ENCODE data around the gene WDR1.

The WDR1 gene

DNA sequence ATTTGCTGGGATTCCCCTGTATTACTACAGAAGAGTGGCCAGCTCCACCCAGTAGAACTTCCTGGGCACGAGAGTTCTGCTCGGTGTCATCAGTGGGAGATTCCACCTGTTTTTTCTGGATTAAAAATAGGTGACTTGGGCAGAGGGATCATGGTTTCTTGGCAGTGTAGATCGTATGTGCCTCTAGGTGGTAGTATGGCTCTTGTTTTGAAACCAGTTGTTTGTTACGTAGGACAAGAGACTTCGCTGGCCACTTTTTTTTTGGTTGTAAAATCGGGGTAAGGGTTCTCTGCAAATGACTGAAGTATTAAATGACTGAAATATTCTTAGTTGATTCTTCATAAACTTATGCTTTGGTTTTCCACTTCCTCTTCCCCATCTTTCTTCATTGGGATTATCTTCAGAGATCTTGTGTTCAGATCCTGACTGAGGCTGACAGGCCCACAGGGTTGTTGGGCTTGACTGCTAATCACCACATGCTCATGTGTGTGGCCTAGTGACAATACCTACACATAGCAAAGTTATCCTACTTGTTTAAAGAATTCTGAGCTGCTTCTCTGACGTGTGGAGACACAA is 43.8 kb upstream of the WDR1 start:
- Histone ChIP-seq H3K36me3 (ENCODE audit: insufficient read depth, low read length) (no peaks in the 10 kb centered on the region), H3K4me1 (ENCODE audit: insufficient read depth, low read length, severe bottlenecking) (no peaks in the 10 kb centered on the region), H3K79me2 (ENCODE audit: insufficient read depth, low read length) (no peaks in the 10 kb centered on the region), H2AFZ (ENCODE audit: low read length) (no peak overlapping the region), H3K9ac (ENCODE audit: low read length) (no peak overlapping the region), H3K9me2 (ENCODE audit: low read depth, low read length) (no peaks in the 10 kb centered on the region), H3F3A (ENCODE audit: insufficient read depth, low read length) (no peaks in the 10 kb centered on the region), H3K9me3 (ENCODE audit: low read length) (no peaks in the 10 kb centered on the region), H3K27ac (ENCODE audit: low read depth, low read length, poor library complexity, severe bottlenecking) (no peak overlapping the region), H3K27me3 (ENCODE audit: insufficient read depth, low read length) (no peaks in the 10 kb centered on the region), H3K4me3 (ENCODE audit: low read depth, low read length, poor library complexity, severe bottlenecking) (no peak overlapping the region), H3K4me2 (ENCODE audit: low read length) (no peak overlapping the region), H4K20me1 (ENCODE audit: insufficient read depth, low read length) (no peaks in the 10 kb centered on the region)
- TF ChIP-seq EZH2 (IDR thresholded peaks at IDR 0.05; ENCODE audit: borderline replicate concordance, low read length) = no peak
- TF ChIP-seq, protein P1, sequence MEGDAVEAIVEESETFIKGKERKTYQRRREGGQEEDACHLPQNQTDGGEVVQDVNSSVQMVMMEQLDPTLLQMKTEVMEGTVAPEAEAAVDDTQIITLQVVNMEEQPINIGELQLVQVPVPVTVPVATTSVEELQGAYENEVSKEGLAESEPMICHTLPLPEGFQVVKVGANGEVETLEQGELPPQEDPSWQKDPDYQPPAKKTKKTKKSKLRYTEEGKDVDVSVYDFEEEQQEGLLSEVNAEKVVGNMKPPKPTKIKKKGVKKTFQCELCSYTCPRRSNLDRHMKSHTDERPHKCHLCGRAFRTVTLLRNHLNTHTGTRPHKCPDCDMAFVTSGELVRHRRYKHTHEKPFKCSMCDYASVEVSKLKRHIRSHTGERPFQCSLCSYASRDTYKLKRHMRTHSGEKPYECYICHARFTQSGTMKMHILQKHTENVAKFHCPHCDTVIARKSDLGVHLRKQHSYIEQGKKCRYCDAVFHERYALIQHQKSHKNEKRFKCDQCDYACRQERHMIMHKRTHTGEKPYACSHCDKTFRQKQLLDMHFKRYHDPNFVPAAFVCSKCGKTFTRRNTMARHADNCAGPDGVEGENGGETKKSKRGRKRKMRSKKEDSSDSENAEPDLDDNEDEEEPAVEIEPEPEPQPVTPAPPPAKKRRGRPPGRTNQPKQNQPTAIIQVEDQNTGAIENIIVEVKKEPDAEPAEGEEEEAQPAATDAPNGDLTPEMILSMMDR (IDR thresholded peaks at IDR 0.05; ENCODE audit: low read length) = no peak

GRCh38 chr4:10159671-10160070 is 43.1 kb upstream of the WDR1 start:
- Histone ChIP-seq H3K4me3 (ENCODE audit: low read depth, low read length, poor library complexity, severe bottlenecking) (no peak overlapping the region), H3K36me3 (ENCODE audit: insufficient read depth, low read length) (no peaks in the 10 kb centered on the region), H3K79me2 (ENCODE audit: insufficient read depth, low read length) (no peaks in the 10 kb centered on the region), H3K4me1 (ENCODE audit: insufficient read depth, low read length, severe bottlenecking) (no peaks in the 10 kb centered on the region), H4K20me1 (ENCODE audit: insufficient read depth, low read length) (no peaks in the 10 kb centered on the region), H3F3A (ENCODE audit: insufficient read depth, low read length) (no peaks in the 10 kb centered on the region), H3K4me2 (ENCODE audit: low read length) (no peak overlapping the region), H3K9me3 (ENCODE audit: low read length) (no peaks in the 10 kb centered on the region), H3K9me2 (ENCODE audit: low read depth, low read length) (no peaks in the 10 kb centered on the region), H3K9ac (ENCODE audit: low read length) (no peak overlapping the region), H2AFZ (ENCODE audit: low read length) (no peak overlapping the region), H3K27me3 (ENCODE audit: insufficient read depth, low read length) (no peaks in the 10 kb centered on the region), H3K27ac (ENCODE audit: low read depth, low read length, poor library complexity, severe bottlenecking) (no peak overlapping the region)
- TF ChIP-seq, protein P1 (IDR thresholded peaks at IDR 0.05; ENCODE audit: low read length) = no peak
- no peak for TF ChIP-seq EZH2 (IDR thresholded peaks at IDR 0.05; ENCODE audit: borderline replicate concordance, low read length)

GRCh38 chr4:10158333-10158942 is 41.8 kb upstream of the WDR1 start:
- TF ChIP-seq, protein P1 (IDR thresholded peaks at IDR 0.05; ENCODE audit: low read length) = no peak
- no peak for TF ChIP-seq EZH2 (IDR thresholded peaks at IDR 0.05; ENCODE audit: borderline replicate concordance, low read length)
- H3K79me2 ChIP-seq (ENCODE audit: insufficient read depth, low read length) = no peaks in the 10 kb centered on the region
- H3K27ac ChIP-seq (ENCODE audit: low read depth, low read length, poor library complexity, severe bottlenecking) = no peak overlapping the region
- H3K27me3 ChIP-seq (ENCODE audit: insufficient read depth, low read length) = no peaks in the 10 kb centered on the region
- no peaks in the 10 kb centered on the region for H3K36me3 ChIP-seq (ENCODE audit: insufficient read depth, low read length)
- H3K9ac ChIP-seq (ENCODE audit: low read length) = no peak overlapping the region
- no peaks in the 10 kb centered on the region for H4K20me1 ChIP-seq (ENCODE audit: insufficient read depth, low read length)
- H3K9me2 ChIP-seq (ENCODE audit: low read depth, low read length) = no peaks in the 10 kb centered on the region
- no peak overlapping the region for H3K4me2 ChIP-seq (ENCODE audit: low read length)
- no peaks in the 10 kb centered on the region for H3K9me3 ChIP-seq (ENCODE audit: low read length)
- no peaks in the 10 kb centered on the region for H3K4me1 ChIP-seq (ENCODE audit: insufficient read depth, low read length, severe bottlenecking)
- no peaks in the 10 kb centered on the region for H3F3A ChIP-seq (ENCODE audit: insufficient read depth, low read length)
- no peak overlapping the region for H3K4me3 ChIP-seq (ENCODE audit: low read depth, low read length, poor library complexity, severe bottlenecking)
- no peak overlapping the region for H2AFZ ChIP-seq (ENCODE audit: low read length)

Measured in OCI-LY1 (cell line).